CD4-positive, CD25-positive, alpha-beta regulatory T cell (primary cell): ENCODE results near the gene PPP3CA. TPM values are rescaled to one million over a fixed set of nuclear protein-coding genes. Genes with fewer than 3 reads are reported as not detected.

ENCODE experiments used
- ATAC-seq, 2 donors: fragments of 150-1000 bp; cut with Tn5 transposase; one replicate each; pipeline ENCODE4 v1.10.0; 2021; ENCODE audit warnings: low read depth in 2 of 2, moderate number of reproducible peaks in 2 of 2, moderate library complexity in 1 of 2
- DNase-seq, 3 donors: peaks; one replicate each; pipeline versions ENCODE4 v3.0.0 to v3.0.0-alpha.2; 2012 to 2022; ENCODE audit warnings: mixed read lengths in 1 of 3
- H3K27ac ChIP-seq: one replicate; pipeline ENCODE4 v1.7.0; 2013; ENCODE audit warnings: mild to moderate bottlenecking, low read length; ENCODE audit not compliant: insufficient read depth, poor library complexity, severe bottlenecking
- H3K27me3 ChIP-seq: one replicate; pipeline ENCODE4 v1.7.0; 2013; ENCODE audit warnings: low read length; ENCODE audit not compliant: control insufficient read depth, insufficient read depth
- H3K36me3 ChIP-seq: one replicate; pipeline ENCODE4 v1.7.0; 2013; ENCODE audit warnings: mild to moderate bottlenecking, low read length, moderate library complexity; ENCODE audit not compliant: control insufficient read depth, insufficient read depth
- H3K4me1 ChIP-seq: 2 replicates; pipeline ENCODE4 v1.7.0; 2013; ENCODE audit warnings: mild to moderate bottlenecking, low read length; ENCODE audit not compliant: insufficient read depth, control insufficient read depth, poor library complexity, severe bottlenecking
- H3K4me3 ChIP-seq: one replicate; pipeline ENCODE4 v1.7.0; 2013; ENCODE audit warnings: low read depth, mild to moderate bottlenecking, low read length, moderate library complexity
- H3K9me3 ChIP-seq, 2 experiments: 1 replicate in 1 of 2; 2 replicates in 1 of 2; pipeline ENCODE4 v1.7.0; 2013; ENCODE audit warnings: low read length in 2 of 2, mild to moderate bottlenecking in 1 of 2, moderate library complexity in 1 of 2; ENCODE audit not compliant: control insufficient read depth in 2 of 2
- H3K27ac Mint-ChIP-seq, 3 donors: one replicate each; pipeline ENCODE4 v1.8.0; 2020 to 2022; ENCODE audit warnings: mild to moderate bottlenecking in 3 of 3, mixed read lengths in 3 of 3, moderate library complexity in 2 of 3
- H3K27me3 Mint-ChIP-seq: one replicate; pipeline ENCODE4 v1.8.0; 2022; ENCODE audit warnings: mild to moderate bottlenecking, mixed read lengths
- H3K36me3 Mint-ChIP-seq: one replicate; pipeline ENCODE4 v1.8.0; 2020; ENCODE audit warnings: mixed read lengths
- H3K4me1 Mint-ChIP-seq, 4 donors: one replicate each; pipeline ENCODE4 v1.8.0; 2020 to 2022; ENCODE audit warnings: mixed read lengths in 4 of 4, mild to moderate bottlenecking in 1 of 4
- H3K4me3 Mint-ChIP-seq, 4 donors: one replicate each; pipeline ENCODE4 v1.8.0; 2020 to 2022; ENCODE audit warnings: mild to moderate bottlenecking in 4 of 4, mixed read lengths in 4 of 4, moderate library complexity in 3 of 4
- H3K9me3 Mint-ChIP-seq, 7 donors: one replicate each; pipeline ENCODE4 v1.8.0; 2020 to 2022; ENCODE audit warnings: mixed read lengths in 7 of 7, mild to moderate bottlenecking in 3 of 7, moderate library complexity in 2 of 7
- polyA plus RNA-seq, 4 donors: library from polyadenylated mRNA; unstranded; fragments of 300-500 nt; fragmentation: Illumina TruSeq; gene quantifications; one replicate each; pipeline ENCODE4 v1.2.3, GENCODE V29; 2021
- total RNA-seq: library from RNA; stranded (reverse); gene quantifications from one replicate; pipeline ENCODE4 v1.2.3, GENCODE V29; 2022

Gene PPP3CA
- total and polyA plus RNA-seq, 5 donors from 2014 or later, result 5.2 to 31.1 (median 6.7) TPM

- Histone ChIP-seq H3K36me3 (no peaks in the 10 kb centered on the region), H3K9me3 (no peaks in the 10 kb centered on the region), H3K4me1 (no peaks in the 10 kb centered on the region), H3K27me3 (no peaks in the 10 kb centered on the region), H3K4me3 (no peak overlapping the region), H3K27ac (no peak overlapping the region)
- Mint-ChIP-seq H3K9me3 (no peaks in the 10 kb centered on the region), H3K36me3 (peaks cover 10% of the 10 kb centered on the region), H3K27me3 (no peaks in the 10 kb centered on the region), H3K27ac (no peak overlapping the region), H3K4me3 (peak overlapping the region in 1 of 4 donors; percentile 68), H3K4me1 (peaks cover 8 to 23% (median 20%) of the 10 kb centered on the region in 4 donors)
- DNase-seq (no peak), ATAC-seq (no peak)
Measured at GRCh38 chr4:101123231-101123630, 224.1 kb downstream of the PPP3CA start.

- DNase-seq, result no peak
- Histone ChIP-seq H3K36me3 (no peaks in the 10 kb centered on the region), H3K4me1 (no peaks in the 10 kb centered on the region), H3K27ac (no peak overlapping the region), H3K4me3 (no peak overlapping the region), H3K27me3 (no peaks in the 10 kb centered on the region), H3K9me3 (no peaks in the 10 kb centered on the region)
- Mint-ChIP-seq H3K27ac (no peak overlapping the region), H3K9me3 (no peaks in the 10 kb centered on the region), H3K4me3 (no peak overlapping the region), H3K27me3 (no peaks in the 10 kb centered on the region), H3K4me1 (peaks cover under 1 to 23% (median 21%) of the 10 kb centered on the region in 4 donors), H3K36me3 (peaks cover 10% of the 10 kb centered on the region)
- no peak for ATAC-seq
Measured at GRCh38 chr4:101122019-101122418, 225.3 kb downstream of the PPP3CA start.

GRCh38 chr4:101119141-101119540 is 228.2 kb downstream of the PPP3CA start:
- Histone ChIP-seq H3K36me3 (no peaks in the 10 kb centered on the region), H3K4me1 (no peaks in the 10 kb centered on the region), H3K27ac (no peak overlapping the region), H3K27me3 (no peaks in the 10 kb centered on the region), H3K9me3 (no peaks in the 10 kb centered on the region), H3K4me3 (no peak overlapping the region)
- peaks cover 7% of the 10 kb centered on the region for H3K36me3 Mint-ChIP-seq
- H3K9me3 Mint-ChIP-seq, result no peaks in the 10 kb centered on the region
- no peak for ATAC-seq
- peaks cover 0 to 20% (median 13%) of the 10 kb centered on the region in 4 donors for H3K4me1 Mint-ChIP-seq
- no peak overlapping the region for H3K4me3 Mint-ChIP-seq
- no peaks in the 10 kb centered on the region for H3K27me3 Mint-ChIP-seq
- no peak for DNase-seq
- H3K27ac Mint-ChIP-seq, result no peak overlapping the region

GRCh38 chr4:101118617-101119016 is 228.7 kb downstream of the PPP3CA start:
- Mint-ChIP-seq H3K4me3 (no peak overlapping the region), H3K27ac (no peak overlapping the region), H3K4me1 (peaks cover 0 to 20% (median 11%) of the 10 kb centered on the region in 4 donors), H3K9me3 (no peaks in the 10 kb centered on the region), H3K36me3 (peaks cover 7% of the 10 kb centered on the region), H3K27me3 (no peaks in the 10 kb centered on the region)
- H3K4me1 ChIP-seq, result no peaks in the 10 kb centered on the region
- H3K36me3 ChIP-seq, result no peaks in the 10 kb centered on the region
- no peaks in the 10 kb centered on the region for H3K27me3 ChIP-seq
- ATAC-seq (no peak), DNase-seq (no peak)
- H3K4me3 ChIP-seq, result no peak overlapping the region
- no peak overlapping the region for H3K27ac ChIP-seq
- no peaks in the 10 kb centered on the region for H3K9me3 ChIP-seq

- Mint-ChIP-seq H3K36me3 (no peaks in the 10 kb centered on the region), H3K9me3 (peaks cover 0 to 2% (median 0%) of the 10 kb centered on the region in 7 donors), H3K27ac (no peak overlapping the region), H3K4me3 (no peak overlapping the region), H3K27me3 (no peaks in the 10 kb centered on the region), H3K4me1 (peaks cover 2 to 6% (median 4%) of the 10 kb centered on the region in 4 donors)
- no peak overlapping the region for H3K4me3 ChIP-seq
- no peaks in the 10 kb centered on the region for H3K27me3 ChIP-seq
- no peaks in the 10 kb centered on the region for H3K4me1 ChIP-seq
- no peaks in the 10 kb centered on the region for H3K9me3 ChIP-seq
- ATAC-seq (no peak), DNase-seq (no peak)
- H3K36me3 ChIP-seq, result no peaks in the 10 kb centered on the region
- no peak overlapping the region for H3K27ac ChIP-seq
Measured at GRCh38 chr4:101115887-101116286, 231.4 kb downstream of the PPP3CA start.

GRCh38 chr4:101114936-101115372 is 232.4 kb downstream of the PPP3CA start:
- peaks cover 0 to 2% (median 0%) of the 10 kb centered on the region in 7 donors for H3K9me3 Mint-ChIP-seq
- Histone ChIP-seq H3K9me3 (no peaks in the 10 kb centered on the region), H3K27me3 (no peaks in the 10 kb centered on the region), H3K4me3 (no peak overlapping the region), H3K4me1 (no peaks in the 10 kb centered on the region), H3K27ac (no peak overlapping the region), H3K36me3 (no peaks in the 10 kb centered on the region)
- ATAC-seq, result no peak
- H3K4me3 Mint-ChIP-seq, result no peak overlapping the region
- no peaks in the 10 kb centered on the region for H3K27me3 Mint-ChIP-seq
- H3K4me1 Mint-ChIP-seq, result peaks cover 2 to 6% (median 4%) of the 10 kb centered on the region in 4 donors
- H3K36me3 Mint-ChIP-seq, result no peaks in the 10 kb centered on the region
- H3K27ac Mint-ChIP-seq, result no peak overlapping the region
- no peak for DNase-seq

- Mint-ChIP-seq H3K4me3 (no peak overlapping the region), H3K36me3 (peaks cover 33% of the 10 kb centered on the region)
- no peak overlapping the region for H3K4me3 ChIP-seq
Measured at GRCh38 chr4:101104312-101105052, 242.8 kb downstream of the PPP3CA start.

More at GRCh38 chr4:101104312-101105052, 242.8 kb downstream of the PPP3CA start:
- H3K27ac ChIP-seq, result no peak overlapping the region
- DNase-seq (no peak), ATAC-seq (no peak)
- H3K9me3 Mint-ChIP-seq, result no peaks in the 10 kb centered on the region
- H3K9me3 ChIP-seq, result no peaks in the 10 kb centered on the region
- peaks cover 14 to 26% (median 22%) of the 10 kb centered on the region in 4 donors for H3K4me1 Mint-ChIP-seq
- H3K27me3 Mint-ChIP-seq, result no peaks in the 10 kb centered on the region
- peak overlapping the region in 1 of 3 donors; percentile 30 for H3K27ac Mint-ChIP-seq
- H3K4me1 ChIP-seq, result peaks cover 8% of the 10 kb centered on the region
- H3K27me3 ChIP-seq, result no peaks in the 10 kb centered on the region
- no peaks in the 10 kb centered on the region for H3K36me3 ChIP-seq
